Lower leg skin (tissue), 4 donors: Measurements from ENCODE around the gene ANO2. TPM values are rescaled to one million over a fixed set of nuclear protein-coding genes. Genes with fewer than 3 reads are reported as not detected.

Source experiments
- DNase-seq, 2 donors: peaks; one replicate each; pipeline ENCODE4 v3.0.0-alpha.2; 2019; ENCODE audit warnings: low spot score in 2 of 2
- H3K4me3 ChIP-seq: fragments of 200-600 bp; sonication (generic); 2 replicates; pipeline ENCODE4 v1.5.1; 2017; ENCODE audit warnings: mild to moderate bottlenecking, low read depth; ENCODE audit not compliant: poor library complexity, severe bottlenecking
- POLR2A ChIP-seq, 2 donors: fragments of 450-650 bp; IDR thresholded peaks; one replicate each; pipeline ENCODE4 v1.6.1; 2016 to 2017; ENCODE audit warnings: antibody characterized with exemption in 2 of 2, mild to moderate bottlenecking in 1 of 2, moderate library complexity in 1 of 2
- WGBS, 2 donors: methylation state at CpG; one replicate each; pipeline ENCODE4 v1.1.5; 2018; 5-methylcytosine and 5-hydroxymethylcytosine counted together
- intact Hi-C: fragments of 100-400 bp; cut with DNase I; formaldehyde crosslinking; loops from one replicate; pipeline ENCODE4 v1.15.0; 2023; ENCODE audit warnings: low total_unique reads
- total RNA-seq, 4 donors: library from RNA; depleted of rRNA; stranded (reverse); fragments of >200 nt; gene quantifications; one replicate each; pipeline ENCODE4 v1.1.0, GENCODE V29; 2016
- TF ChIP-seq, protein P1 (sequence below), 3 donors: fragments of 450-650 bp; IDR thresholded peaks; one replicate each; pipeline ENCODE4 v1.5.1; 2016; ENCODE audit warnings: antibody characterized with exemption in 3 of 3, mild to moderate bottlenecking in 3 of 3, moderate library complexity in 2 of 3

Gene ANO2
- total RNA-seq, 4 donors from 2014 or later: 0.76 to 2.6 (median 1.8) TPM

DNA sequence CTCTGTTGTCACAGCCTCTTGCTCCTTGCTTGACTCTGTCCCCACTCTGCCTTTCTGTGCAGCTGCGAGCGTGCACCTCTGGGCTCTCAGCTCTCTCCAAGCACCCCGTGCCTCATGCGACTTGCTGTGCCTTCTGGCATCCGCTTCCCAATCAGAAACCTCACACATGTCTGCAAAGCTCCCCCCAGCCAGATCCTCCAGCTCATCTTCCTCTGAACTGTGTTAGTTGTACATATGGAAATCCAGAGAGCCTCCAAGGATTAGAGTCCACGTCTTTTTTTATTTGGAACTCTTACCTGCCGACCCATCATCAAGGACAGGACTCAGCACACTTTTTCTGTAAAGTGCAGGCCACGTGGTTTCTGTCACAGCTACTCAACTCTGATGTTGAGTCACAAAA lies 70.5 kb downstream of the ANO2 start:
- DNase-seq: no peak
- no peak for TF ChIP-seq POLR2A (IDR thresholded peaks at IDR 0.05)
- TF ChIP-seq, protein P1, sequence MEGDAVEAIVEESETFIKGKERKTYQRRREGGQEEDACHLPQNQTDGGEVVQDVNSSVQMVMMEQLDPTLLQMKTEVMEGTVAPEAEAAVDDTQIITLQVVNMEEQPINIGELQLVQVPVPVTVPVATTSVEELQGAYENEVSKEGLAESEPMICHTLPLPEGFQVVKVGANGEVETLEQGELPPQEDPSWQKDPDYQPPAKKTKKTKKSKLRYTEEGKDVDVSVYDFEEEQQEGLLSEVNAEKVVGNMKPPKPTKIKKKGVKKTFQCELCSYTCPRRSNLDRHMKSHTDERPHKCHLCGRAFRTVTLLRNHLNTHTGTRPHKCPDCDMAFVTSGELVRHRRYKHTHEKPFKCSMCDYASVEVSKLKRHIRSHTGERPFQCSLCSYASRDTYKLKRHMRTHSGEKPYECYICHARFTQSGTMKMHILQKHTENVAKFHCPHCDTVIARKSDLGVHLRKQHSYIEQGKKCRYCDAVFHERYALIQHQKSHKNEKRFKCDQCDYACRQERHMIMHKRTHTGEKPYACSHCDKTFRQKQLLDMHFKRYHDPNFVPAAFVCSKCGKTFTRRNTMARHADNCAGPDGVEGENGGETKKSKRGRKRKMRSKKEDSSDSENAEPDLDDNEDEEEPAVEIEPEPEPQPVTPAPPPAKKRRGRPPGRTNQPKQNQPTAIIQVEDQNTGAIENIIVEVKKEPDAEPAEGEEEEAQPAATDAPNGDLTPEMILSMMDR (IDR thresholded peaks at IDR 0.05): no peak
- intact Hi-C loops: no loop called here
- 72 to 84% methylated on average over 8 of the region's 8 CpGs for WGBS, 2 donors
- H3K4me3 ChIP-seq: no peak overlapping the region

DNA sequence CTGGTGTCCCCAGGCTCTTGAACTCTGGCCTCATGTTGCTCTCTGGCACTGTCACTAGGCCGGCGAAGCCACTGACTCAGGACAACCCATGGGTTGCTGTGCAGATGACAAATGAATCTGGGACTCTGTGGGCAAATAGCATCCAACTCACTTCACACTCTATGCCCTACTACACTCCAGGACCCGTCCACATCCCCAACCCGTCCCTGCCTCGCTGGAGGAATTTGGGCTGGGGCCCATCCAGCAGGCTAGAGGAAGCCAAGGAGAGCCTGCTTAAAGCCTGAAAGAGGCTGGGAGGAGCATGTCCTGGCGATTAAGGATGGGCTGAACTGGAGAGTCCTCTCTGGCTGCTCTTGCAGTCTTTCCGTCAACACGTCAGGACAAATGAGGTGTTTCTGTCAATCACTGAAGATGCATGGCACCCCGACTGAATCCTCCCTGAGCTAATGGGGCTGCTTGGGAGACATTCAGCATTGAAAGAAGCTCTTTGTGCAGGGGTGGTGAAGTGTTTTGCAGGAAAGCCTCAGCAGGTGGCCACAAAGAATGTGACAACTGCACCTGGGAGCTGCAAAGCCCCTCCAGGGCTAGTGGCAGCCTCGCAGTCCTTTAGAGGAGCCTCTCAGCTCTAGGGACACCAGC lies 71.7 kb downstream of the ANO2 start:
- no peak for TF ChIP-seq POLR2A (IDR thresholded peaks at IDR 0.05)
- TF ChIP-seq, protein P1 (IDR thresholded peaks at IDR 0.05): no peak
- intact Hi-C loops: no loop called here
- H3K4me3 ChIP-seq: no peak overlapping the region
- 59 to 66% methylated on average over 10 of the region's 10 CpGs for whole genome bisulfite sequencing, 2 donors
- no peak for DNase-seq

DNA sequence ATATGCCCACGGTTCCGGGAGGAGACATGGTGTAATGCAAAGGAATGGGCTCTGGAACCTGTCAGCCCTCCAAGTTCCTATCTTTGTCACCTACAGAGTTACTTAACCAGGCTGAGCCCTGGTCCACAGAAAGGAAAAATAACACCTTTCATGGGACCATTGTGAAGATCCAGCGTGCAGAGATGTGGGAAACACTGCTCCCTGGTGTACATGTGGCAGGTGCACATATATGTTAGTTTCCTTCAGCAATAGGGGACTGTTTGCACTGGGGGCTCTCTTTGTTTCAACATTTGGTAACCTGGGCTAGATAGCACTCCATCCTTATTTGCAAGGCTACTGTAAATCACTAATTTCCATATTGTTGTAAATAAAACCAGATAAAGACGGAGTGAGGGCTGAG lies 72.3 kb downstream of the ANO2 start:
- no peak overlapping the region for H3K4me3 ChIP-seq
- intact Hi-C loops: no loop called here
- no peak for DNase-seq
- WGBS, 2 donors: 72 to 74% methylated on average over 4 of the region's 4 CpGs
- TF ChIP-seq, protein P1 (IDR thresholded peaks at IDR 0.05): no peak

DNA sequence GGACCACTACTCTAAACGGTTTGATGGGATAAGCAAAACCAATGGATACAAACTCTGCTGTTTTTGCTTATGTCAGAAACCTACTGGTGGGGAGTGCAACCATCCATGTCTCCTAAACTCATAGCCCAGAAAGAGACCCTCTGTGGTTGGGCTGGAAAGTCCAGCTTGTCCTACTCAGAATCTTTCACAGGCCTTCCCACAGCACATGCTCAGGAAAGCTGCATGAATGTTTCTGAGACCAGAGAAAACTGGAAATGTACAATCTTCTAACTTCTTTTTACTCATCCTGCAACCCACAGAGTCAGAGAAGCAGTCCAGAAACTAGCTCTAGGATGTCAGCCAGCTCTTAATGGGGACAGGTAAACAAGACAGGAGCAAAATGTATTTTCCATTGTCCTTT lies 73.3 kb downstream of the ANO2 start:
- no peak for DNase-seq
- TF ChIP-seq POLR2A (IDR thresholded peaks at IDR 0.05): no peak
- intact Hi-C loops: no loop called here
- H3K4me3 ChIP-seq: no peak overlapping the region
- WGBS, 2 donors: 78 to 80% methylated on average over 1 of the region's 1 CpG

DNA sequence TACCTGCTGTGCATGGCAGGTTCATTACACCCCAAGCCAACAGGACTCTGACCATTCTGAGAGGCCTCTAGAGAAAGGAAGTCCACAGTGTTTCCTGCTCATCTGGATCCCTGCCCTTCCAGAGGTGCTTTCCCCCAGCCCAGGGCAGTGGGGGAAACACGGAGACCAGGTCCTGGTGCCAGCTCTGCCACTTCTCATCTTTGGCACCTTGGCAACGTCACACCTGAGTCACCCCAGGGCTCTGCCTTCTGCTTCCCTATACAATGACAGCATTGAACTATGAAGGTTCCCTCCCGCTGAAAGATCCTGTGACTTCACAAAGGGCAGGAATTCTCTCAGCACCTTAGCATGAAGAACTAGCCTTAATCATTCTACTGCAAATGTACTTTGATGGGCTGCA lies 74.9 kb downstream of the ANO2 start:
- WGBS, 2 donors: 58 to 65% methylated on average over 3 of the region's 3 CpGs
- no peak for DNase-seq
- intact Hi-C loops: no loop called here
- no peak overlapping the region for H3K4me3 ChIP-seq
- no peak for TF ChIP-seq POLR2A (IDR thresholded peaks at IDR 0.05)
- TF ChIP-seq, protein P1 (IDR thresholded peaks at IDR 0.05): no peak

DNA sequence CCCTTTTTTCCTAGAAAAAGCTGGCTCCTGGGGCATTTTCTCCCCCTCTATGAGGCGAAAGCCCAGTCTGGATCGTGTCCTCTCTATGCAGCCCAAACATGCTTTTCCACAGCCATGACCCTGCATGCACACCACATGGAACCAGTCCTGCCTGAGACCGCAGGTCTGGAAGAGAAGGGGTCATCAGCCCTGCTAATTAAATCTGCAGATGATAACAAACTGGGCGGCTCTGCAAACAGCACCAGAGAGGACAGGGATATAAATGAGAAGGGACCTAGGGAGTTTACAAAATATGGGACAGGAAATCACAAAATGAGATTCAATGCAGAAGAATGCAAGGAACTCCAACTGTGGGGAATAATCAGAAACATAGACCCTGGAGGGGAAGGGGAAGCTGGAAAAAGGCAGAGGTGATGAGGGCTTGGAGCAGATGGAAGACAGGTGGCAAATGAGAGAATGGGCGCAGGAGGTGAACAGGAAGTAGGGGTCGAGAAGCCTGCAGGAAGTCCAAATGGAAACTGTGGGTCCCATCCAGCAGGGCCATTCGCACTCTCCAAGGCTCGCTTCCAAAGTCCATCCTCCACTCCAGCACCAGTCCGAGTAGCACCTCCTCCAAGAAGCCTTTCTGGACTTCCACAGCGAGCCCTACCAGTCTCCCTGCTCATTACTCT lies 76.3 kb downstream of the ANO2 start:
- intact Hi-C loops: no loop called here
- H3K4me3 ChIP-seq: no peak overlapping the region
- DNase-seq: no peak
- WGBS, 2 donors: 72 to 77% methylated on average over 10 of the region's 10 CpGs
- no peak for TF ChIP-seq POLR2A (IDR thresholded peaks at IDR 0.05)
- TF ChIP-seq, protein P1 (IDR thresholded peaks at IDR 0.05): no peak
